HG02981 (cell line): ENCODE results near the gene GOSR1.
"Not testable (repeated sequence)": the region's sequence is repeated elsewhere in the genome, so short reads cannot be mapped to it uniquely, and the experiment has no call there.

Experiments used
- ATAC-seq: cut with Tn5 transposase; IDR thresholded peaks from one replicate; pipeline ENCODE4 v1.9.1; 2021; ENCODE audit warnings: mild to moderate bottlenecking, moderate library complexity; ENCODE audit not compliant: unreplicated experiment

The GOSR1 gene

DNA sequence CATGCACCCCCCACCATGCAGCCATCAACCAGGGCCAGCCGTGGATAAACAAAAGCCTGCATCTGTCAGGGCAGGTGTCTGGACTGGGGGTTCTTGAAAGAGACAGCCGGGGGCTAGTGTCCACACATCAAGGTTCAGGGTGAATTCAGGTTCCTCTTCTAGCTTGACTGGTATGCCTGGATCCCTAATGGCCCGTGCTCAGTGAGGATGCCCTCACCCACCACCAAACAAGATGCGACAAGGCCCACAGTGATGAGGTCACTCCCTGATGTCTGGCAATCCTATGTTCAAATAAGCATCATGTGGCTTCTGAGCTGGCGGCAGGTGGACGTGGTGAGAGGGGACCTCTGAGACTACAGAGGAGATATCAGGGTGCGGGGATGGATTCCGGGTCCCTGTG lies 64.6 kb downstream of the GOSR1 start:
- no peak for ATAC-seq

- no peak for ATAC-seq
These were observed 66.2 kb downstream of the GOSR1 start for GRCh38 chr17:30543456-30543855.

DNA sequence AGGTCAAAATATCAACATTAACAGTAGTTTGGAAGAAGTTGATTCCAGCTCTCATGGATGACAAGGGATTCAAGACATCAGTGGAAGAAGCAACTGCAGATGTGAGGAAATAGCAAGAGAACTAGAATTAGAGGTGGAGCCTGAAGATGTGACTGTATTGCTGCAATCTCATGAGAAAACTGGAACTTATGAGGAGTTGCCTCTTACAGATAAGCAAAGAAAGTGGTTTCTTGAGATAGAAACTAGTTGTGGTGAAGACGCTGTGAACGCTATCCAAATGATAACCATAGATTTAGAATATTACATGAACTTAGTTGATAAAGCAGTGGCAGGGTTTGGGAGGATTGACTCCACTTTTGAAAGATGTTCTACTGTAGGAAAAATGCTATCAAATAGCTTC lies 67.8 kb downstream of the GOSR1 start:
- ATAC-seq, result no peak

DNA sequence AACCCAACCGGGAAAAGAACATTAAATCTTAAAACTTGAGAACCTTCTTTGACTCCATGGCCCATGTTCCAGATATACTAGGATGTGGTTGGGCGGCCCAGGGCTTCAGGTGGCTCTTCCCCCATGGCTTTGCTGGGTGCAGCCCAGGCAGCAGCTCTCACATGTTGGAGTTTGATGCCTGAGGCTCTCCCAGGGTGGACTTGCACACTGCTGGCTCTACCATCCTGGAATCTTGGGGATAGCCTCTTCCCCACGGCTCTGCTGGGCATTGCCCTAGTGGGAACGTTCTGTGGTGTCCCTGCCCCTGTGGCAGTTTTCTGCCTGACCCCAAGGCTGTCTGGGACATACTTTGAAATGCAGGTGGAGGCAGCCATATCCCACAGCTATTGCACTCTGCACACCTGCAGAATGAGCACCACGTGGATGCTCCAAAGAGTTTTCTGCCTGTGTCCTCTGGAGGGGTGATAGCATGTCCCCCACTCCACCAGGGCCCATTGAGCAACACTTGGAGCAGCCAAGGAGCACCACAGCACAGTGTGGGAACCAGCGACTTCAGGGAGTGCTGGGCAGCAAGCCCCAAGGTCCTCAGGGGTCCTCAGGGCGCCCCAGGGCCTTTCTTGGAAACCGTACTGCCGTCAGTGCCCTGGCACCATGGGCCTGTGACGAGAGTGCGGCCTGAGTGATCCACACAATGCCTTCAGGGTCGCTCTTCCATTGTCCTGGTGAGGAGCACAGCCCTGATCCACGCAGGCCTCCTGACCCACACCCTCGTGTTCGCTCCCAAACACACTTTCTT lies 70.8 kb downstream of the GOSR1 start:
- no peak for ATAC-seq

DNA sequence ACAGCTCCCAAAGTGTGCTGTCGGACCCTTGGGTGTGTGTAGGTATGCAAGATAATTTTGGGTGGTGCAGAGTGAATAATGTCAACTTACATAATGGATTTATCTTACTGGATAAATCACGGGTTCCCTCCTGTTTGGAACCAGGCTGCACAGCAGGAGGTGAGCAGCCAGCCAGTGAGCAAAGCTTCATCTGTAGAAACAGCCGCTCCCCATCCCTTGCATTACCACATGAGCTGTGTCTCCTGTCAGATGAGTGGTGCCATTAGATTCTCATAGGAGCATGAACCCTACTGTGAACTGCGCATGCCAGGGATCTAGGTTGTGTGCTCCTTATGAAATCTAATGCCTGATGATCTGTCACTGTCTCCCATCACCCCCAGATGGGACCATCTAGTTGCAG lies 72.0 kb downstream of the GOSR1 start:
- ATAC-seq, result not testable (repeated sequence)

GRCh38 chr17:30549864-30550511 lies 72.8 kb downstream of the GOSR1 start:
- no peak for ATAC-seq

GRCh38 chr17:30550512-30551273 lies 73.5 kb downstream of the GOSR1 start:
- peak; percentile 67 for ATAC-seq

DNA sequence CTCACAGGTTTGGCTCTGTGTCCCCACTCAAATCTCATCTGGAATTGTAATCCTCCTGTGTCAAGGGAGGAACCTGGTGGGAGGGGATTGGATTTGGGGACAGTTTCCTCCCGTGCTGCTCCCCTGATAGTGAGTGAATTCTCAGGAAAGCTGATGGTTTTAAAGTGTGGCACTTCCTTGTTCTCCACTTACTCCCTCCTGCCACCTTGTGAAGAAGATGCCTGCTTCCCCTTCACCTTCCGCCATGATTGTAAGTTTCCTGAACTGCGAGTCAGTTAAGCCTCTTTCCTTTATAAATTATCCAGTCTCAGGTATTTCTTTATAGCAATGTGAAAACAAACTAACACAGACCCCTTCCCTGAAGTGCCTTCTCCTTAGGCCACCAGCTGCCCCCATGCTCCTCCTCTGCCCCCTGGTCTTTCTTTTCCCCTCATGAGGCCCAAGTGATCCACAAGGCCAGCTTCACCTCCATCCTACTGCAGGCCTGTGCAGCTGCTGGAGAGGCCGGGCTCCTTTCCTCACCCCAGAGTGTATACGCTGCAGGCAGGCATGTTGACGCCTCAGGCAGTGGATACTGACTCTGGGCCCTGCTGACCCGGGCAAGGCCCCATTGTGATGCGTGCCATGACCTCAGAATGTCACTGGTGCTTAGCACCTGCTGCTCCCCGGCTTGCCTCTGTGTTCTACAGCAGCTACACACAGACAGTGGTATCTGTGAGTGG lies 74.2 kb downstream of the GOSR1 start:
- not testable (repeated sequence) for ATAC-seq

GRCh38 chr17:30551996-30552339 lies 74.8 kb downstream of the GOSR1 start:
- ATAC-seq, result no peak

GRCh38 chr17:30552994-30553566 lies 75.9 kb downstream of the GOSR1 start:
- ATAC-seq, result no peak

- ATAC-seq, result not testable (repeated sequence)
These were observed 76.7 kb downstream of the GOSR1 start for GRCh38 chr17:30553823-30554440.

GRCh38 chr17:30554839-30555751 lies 77.9 kb downstream of the GOSR1 start:
- ATAC-seq, result no peak

- no peak for ATAC-seq
These were observed 78.7 kb downstream of the GOSR1 start for GRCh38 chr17:30555942-30556341.

- no peak for ATAC-seq
These were observed 79.4 kb downstream of the GOSR1 start for GRCh38 chr17:30556374-30557332.

DNA sequence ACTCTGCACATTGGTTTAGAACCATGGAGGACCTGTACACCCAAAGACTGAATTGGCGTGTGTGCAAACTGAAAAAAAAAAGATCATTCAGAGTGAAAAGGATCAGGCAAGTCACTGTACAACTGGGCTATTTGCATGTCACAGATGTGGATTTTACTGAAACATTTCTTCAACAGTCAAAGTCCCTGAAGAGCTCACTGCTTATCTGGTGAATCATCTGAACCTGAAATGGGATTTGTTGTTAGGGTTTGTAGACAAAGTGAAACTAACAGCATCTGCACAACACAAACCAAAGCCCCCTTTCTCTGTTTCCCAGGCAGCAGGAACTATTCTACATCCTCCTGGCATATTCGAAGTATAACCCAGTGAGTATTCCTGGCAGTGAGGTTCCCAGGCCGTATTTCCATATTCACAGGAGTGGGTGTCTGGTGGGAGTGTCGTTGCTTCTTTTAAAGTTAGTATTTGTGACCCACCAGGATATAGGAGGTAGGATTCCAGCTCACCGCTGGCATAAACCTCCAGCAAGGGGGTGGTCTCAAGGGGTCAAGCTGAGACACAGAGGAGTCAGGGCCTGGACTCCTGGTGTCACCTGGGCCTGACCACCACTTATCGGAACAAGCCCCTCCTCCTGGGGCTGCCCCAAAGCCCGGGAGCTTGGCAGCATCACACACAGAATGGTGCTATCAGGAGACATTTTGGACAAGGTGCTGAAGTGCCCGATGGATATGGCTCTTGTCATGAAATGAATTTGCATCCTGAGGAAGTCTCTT lies 80.9 kb downstream of the GOSR1 start:
- ATAC-seq, result no peak

DNA sequence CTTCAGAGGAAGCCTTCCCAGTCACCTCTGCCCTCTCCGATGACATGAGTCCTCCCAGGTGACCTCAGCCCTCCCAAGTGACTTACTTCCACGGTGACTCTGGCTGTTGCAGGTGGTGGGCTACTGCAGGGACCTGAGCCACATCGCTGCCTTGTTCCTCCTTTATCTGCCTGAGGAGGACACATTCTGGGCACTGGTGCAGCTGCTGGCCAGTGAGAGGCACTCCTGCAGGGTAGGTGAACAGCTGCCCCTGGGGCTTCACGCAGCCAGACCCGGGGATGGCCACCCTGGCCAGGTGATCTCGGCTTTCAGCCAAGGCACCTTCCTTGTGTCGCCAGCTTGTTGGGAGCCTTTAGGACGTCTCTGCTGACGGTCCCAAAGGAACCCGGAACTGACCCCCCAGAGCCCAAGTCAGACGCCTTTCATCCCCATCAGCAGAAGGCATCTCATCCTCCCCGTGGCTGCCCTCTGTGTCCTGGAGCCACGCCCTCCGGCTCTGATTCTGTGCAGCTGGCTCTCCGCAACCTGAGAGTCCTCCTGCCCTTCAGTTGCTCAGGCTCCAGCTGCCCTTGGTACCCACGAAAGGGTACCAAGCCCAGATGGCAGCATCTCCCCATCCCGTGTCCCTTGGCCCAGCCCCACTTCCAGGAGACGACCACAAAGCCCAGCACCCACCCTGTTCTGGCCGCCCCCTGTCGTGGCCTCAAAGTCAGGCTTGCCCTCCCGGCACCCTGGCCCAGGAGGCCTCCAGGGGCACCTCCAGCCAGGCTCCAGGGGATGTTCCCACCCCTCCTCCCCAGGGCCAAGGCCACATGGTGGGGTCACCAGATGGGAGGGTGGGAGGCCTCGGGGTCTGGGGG lies 81.7 kb downstream of the GOSR1 start:
- ATAC-seq, result no peak

DNA sequence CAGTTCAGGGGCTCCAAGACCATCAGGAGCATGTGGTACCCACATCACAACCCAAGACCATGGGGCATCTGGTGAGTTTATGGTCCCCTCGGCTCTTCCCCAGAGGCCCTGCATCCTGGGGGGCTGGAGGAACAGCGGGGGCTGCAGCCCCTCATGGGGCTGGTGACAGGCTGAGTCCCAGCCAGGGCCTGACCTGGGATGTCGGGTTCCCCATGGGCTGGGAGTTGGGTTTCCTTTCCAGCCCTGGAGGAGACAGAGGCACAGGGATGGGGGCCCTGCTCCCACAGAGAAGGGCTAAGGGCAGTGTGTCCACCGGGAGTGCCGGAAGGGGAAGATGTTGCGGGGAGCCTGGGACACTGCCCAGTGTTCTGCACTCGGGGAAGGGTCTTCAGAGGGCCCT lies 82.4 kb downstream of the GOSR1 start:
- no peak for ATAC-seq
